Stomach smooth muscle (tissue), 2 donors: ENCODE data around the gene CTXN1.

Experiments used
- H3K27ac ChIP-seq: one replicate; pipeline ENCODE4 v1.7.0; 2013; ENCODE audit warnings: mild to moderate bottlenecking, low read length, inconsistent platforms
- H3K27me3 ChIP-seq, 2 donors: one replicate each; pipeline ENCODE4 v1.7.0; 2013; ENCODE audit warnings: low read length in 2 of 2; ENCODE audit not compliant: insufficient read depth in 2 of 2, control insufficient read depth in 1 of 2
- H3K36me3 ChIP-seq, 2 donors: one replicate each; pipeline ENCODE4 v1.7.0; 2013; ENCODE audit warnings: low read length in 2 of 2; ENCODE audit not compliant: control insufficient read depth in 2 of 2, insufficient read depth in 2 of 2
- H3K4me1 ChIP-seq: one replicate; pipeline ENCODE4 v1.7.0; 2013; ENCODE audit warnings: low read length; ENCODE audit not compliant: control insufficient read depth, insufficient read depth
- H3K4me3 ChIP-seq, 2 donors: one replicate each; pipeline ENCODE4 v1.7.0; 2013; ENCODE audit warnings: low read length in 2 of 2
- H3K9ac ChIP-seq, 2 donors: one replicate each; pipeline ENCODE4 v1.7.0; 2013; ENCODE audit warnings: low read length in 2 of 2, mild to moderate bottlenecking in 1 of 2
- H3K9me3 ChIP-seq, 2 donors: one replicate each; pipeline ENCODE4 v1.7.0; 2013; ENCODE audit warnings: low read length in 2 of 2; ENCODE audit not compliant: control insufficient read depth in 2 of 2
- donor health status: healthy.
- donor health status: Pancreatic carcinoma.

The CTXN1 gene

DNA sequence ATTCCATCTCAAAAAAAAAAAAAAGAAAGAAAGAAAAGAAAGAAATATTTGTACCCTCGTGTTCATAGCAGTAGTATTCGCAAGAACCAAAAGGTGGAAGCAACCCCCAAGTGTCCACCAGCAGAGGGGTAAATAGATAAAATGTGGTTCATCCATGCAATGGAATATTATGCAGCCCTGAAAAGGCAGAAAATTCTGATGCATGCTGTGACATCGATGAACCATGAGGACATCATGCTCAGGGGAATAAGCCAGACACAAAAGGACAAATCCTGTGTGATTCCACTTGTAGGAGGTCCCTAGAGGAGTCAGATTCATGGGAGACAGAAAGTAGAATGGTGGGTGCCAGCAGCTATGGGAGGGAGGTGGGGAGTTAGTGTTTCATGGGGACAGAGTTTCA, 44.0 kb downstream of the CTXN1 start:
- Histone ChIP-seq H3K9ac (no peak overlapping the region), H3K9me3 (peaks cover 0 to 3% of the 10 kb centered on the region in 2 donors), H3K4me3 (no peak overlapping the region), H3K36me3 (no peaks in the 10 kb centered on the region), H3K27me3 (no peaks in the 10 kb centered on the region), H3K27ac (no peak overlapping the region), H3K4me1 (no peaks in the 10 kb centered on the region)

GRCh38 chr19:7879836-7880235, 46.1 kb downstream of the CTXN1 start:
- H3K9ac ChIP-seq, result no peak overlapping the region
- no peaks in the 10 kb centered on the region for H3K36me3 ChIP-seq
- no peak overlapping the region for H3K27ac ChIP-seq
- peaks cover 0 to 3% of the 10 kb centered on the region in 2 donors for H3K9me3 ChIP-seq
- no peaks in the 10 kb centered on the region for H3K4me1 ChIP-seq
- no peak overlapping the region for H3K4me3 ChIP-seq
- peaks cover 3% of the 10 kb centered on the region in 2 donors for H3K27me3 ChIP-seq

- Histone ChIP-seq H3K9me3 (peaks cover 0 to 3% of the 10 kb centered on the region in 2 donors), H3K4me3 (no peak overlapping the region), H3K27me3 (peaks cover 7 to 8% of the 10 kb centered on the region in 2 donors), H3K27ac (no peak overlapping the region), H3K4me1 (no peaks in the 10 kb centered on the region), H3K9ac (no peak overlapping the region), H3K36me3 (no peaks in the 10 kb centered on the region)
Observed at GRCh38 chr19:7879111-7879807, 46.7 kb downstream of the CTXN1 start.

DNA sequence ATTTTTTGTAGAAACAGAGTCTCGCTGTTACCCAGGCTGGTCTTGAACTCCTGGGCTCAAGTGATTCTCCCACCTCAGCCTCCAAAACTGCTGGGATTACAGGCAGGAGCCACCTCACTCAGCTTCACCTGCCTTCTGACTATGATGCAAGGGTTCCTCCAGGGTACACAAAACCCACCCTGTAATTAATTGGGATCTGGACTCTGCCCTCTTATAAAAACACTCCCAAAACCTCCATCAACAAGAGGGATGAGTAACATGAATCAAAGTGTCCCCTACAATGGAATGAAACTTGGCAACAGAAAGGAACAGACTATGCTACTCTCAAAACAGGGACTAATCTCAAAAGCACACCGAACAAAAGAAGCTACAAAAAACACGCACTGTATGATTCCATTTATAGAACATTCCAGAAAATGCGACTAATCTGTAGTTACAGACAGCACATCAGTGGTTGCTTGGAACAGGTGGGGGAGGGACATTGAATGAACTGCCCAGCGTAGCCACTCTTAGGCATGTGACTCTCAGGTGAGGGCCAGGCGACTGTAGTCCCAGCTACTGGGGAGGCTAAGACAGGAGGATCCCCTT, 48.6 kb downstream of the CTXN1 start:
- H3K4me3 ChIP-seq, result no peak overlapping the region
- no peaks in the 10 kb centered on the region for H3K36me3 ChIP-seq
- H3K9me3 ChIP-seq, result peaks cover 0 to 3% of the 10 kb centered on the region in 2 donors
- H3K27ac ChIP-seq, result no peak overlapping the region
- H3K9ac ChIP-seq, result no peak overlapping the region
- peaks cover 18 to 25% of the 10 kb centered on the region in 2 donors for H3K27me3 ChIP-seq
- peaks cover 8% of the 10 kb centered on the region for H3K4me1 ChIP-seq

- peaks cover 20% of the 10 kb centered on the region for H3K4me1 ChIP-seq
- H3K9me3 ChIP-seq, result no peaks in the 10 kb centered on the region
- H3K4me3 ChIP-seq, result no peak overlapping the region
- peaks cover 18 to 28% of the 10 kb centered on the region in 2 donors for H3K27me3 ChIP-seq
- no peak overlapping the region for H3K27ac ChIP-seq
- H3K9ac ChIP-seq, result no peak overlapping the region
- H3K36me3 ChIP-seq, result no peaks in the 10 kb centered on the region
Observed at GRCh38 chr19:7874897-7875273, 51.0 kb downstream of the CTXN1 start.
